ENCODE data around the gene SLC48A1. TPM values are rescaled to one million over a fixed set of nuclear protein-coding genes. Genes with fewer than 3 reads are reported as not detected.

SLC48A1 gene
- total and polyA plus RNA-seq, 3 experiments from 2014 or later = 9.1 to 11.5 (median 10.9) TPM

GRCh38 chr12:47775100-47775911, 2.3 kb downstream of the SLC48A1 start:
- Mint-ChIP-seq H3K4me1 (peaks cover 20 to 29% (median 22%) of the 10 kb centered on the region in 3 donors), H3K36me3 (peaks cover 0 to 2% (median 0%) of the 10 kb centered on the region in 3 donors), H3K27ac (peak overlapping the region in 1 of 8 donors; percentile 27), H3K9me3 (no peaks in the 10 kb centered on the region), H3K27me3 (peaks cover 0 to 4% of the 10 kb centered on the region in 2 donors), H3K4me3 (peak overlapping the region in 6 of 7 donors; percentile 13 to 84 (median 68))
- POLR2A ChIA-PET = no interaction called here
- H3K4me3 ChIP-seq (ENCODE audit: low read length) = no peak overlapping the region
- H3K27ac ChIP-seq (ENCODE audit: low read depth, low read length) = peak overlapping the region; percentile 74
- CTCF ChIA-PET = interaction anchor here (1.2 to 19.1 kb wide), 6 partner anchors 8 to 188 kb away, joined by 3 to 414 read pairs (median 90); partner anchors contain the start of gene TMEM106C
- H3K4me1 ChIP-seq (ENCODE audit: insufficient read depth, low read length) = peaks cover 21% of the 10 kb centered on the region
- H3K36me3 ChIP-seq (ENCODE audit: insufficient read depth, low read length) = no peaks in the 10 kb centered on the region
- no peaks in the 10 kb centered on the region for H3K9me3 ChIP-seq (ENCODE audit: low read length)
- no peak for DNase-seq
- no peaks in the 10 kb centered on the region for H3K27me3 ChIP-seq (ENCODE audit: insufficient read depth, low read length, poor library complexity, severe bottlenecking)

- Mint-ChIP-seq H3K27me3 (peaks cover 0 to 4% of the 10 kb centered on the region in 2 donors), H3K9me3 (no peaks in the 10 kb centered on the region), H3K27ac (peak overlapping the region in 1 of 8 donors; percentile 38), H3K4me3 (peak overlapping the region in 2 of 7 donors; percentile 71 to 75), H3K36me3 (peaks cover 0 to 4% (median 0%) of the 10 kb centered on the region in 3 donors), H3K4me1 (peaks cover 20 to 29% (median 22%) of the 10 kb centered on the region in 3 donors)
- Histone ChIP-seq H3K4me3 (ENCODE audit: low read length) (no peak overlapping the region), H3K36me3 (ENCODE audit: insufficient read depth, low read length) (no peaks in the 10 kb centered on the region), H3K27ac (ENCODE audit: low read depth, low read length) (peak overlapping the region; percentile 74), H3K27me3 (ENCODE audit: insufficient read depth, low read length, poor library complexity, severe bottlenecking) (no peaks in the 10 kb centered on the region), H3K9me3 (ENCODE audit: low read length) (no peaks in the 10 kb centered on the region), H3K4me1 (ENCODE audit: insufficient read depth, low read length) (peaks cover 21% of the 10 kb centered on the region)
- POLR2A ChIA-PET = interaction anchor here (0.7 kb wide), 1 partner anchor 61 kb away, joined by 3 read pairs; no protein-coding TSS in a partner anchor
- CTCF ChIA-PET = interaction anchor here (0.7 to 19.1 kb wide), 11 partner anchors 9 to 187 kb away, joined by 3 to 414 read pairs (median 8); partner anchors contain the start of genes RAPGEF3 and TMEM106C
- DNase-seq = no peak
Measured at GRCh38 chr12:47776471-47777143, 3.6 kb downstream of the SLC48A1 start.

DNA sequence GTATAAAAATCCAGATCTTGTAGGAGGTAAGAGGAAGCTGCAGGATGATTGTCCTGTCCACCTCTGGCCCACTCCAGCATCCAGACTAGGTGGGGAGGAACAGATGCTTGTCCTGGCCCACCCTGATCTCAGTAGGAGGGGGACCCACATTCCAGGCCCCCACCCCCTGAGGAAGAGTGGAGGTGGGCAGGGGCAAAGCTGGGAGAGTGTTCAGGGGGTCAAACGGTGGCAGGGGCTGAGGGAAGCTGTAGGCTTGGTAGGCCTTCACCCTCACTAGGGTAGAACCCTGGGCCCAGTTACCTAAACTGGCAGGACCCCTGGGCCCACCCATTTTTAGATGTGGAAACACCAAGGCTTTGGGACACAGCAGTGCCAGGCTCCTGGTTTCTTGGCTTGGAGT, 4.1 kb downstream of the SLC48A1 start:
- Histone ChIP-seq H3K27ac (ENCODE audit: low read depth, low read length) (peak overlapping the region; percentile 74), H3K4me3 (ENCODE audit: low read length) (no peak overlapping the region), H3K36me3 (ENCODE audit: insufficient read depth, low read length) (no peaks in the 10 kb centered on the region), H3K4me1 (ENCODE audit: insufficient read depth, low read length) (peaks cover 21% of the 10 kb centered on the region), H3K27me3 (ENCODE audit: insufficient read depth, low read length, poor library complexity, severe bottlenecking) (no peaks in the 10 kb centered on the region), H3K9me3 (ENCODE audit: low read length) (no peaks in the 10 kb centered on the region)
- Mint-ChIP-seq H3K4me3 (peak overlapping the region in 1 of 7 donors; percentile 15), H3K27ac (peak overlapping the region in 1 of 8 donors; percentile 19), H3K27me3 (peaks cover 0 to 4% of the 10 kb centered on the region in 2 donors), H3K4me1 (peaks cover 20 to 29% (median 22%) of the 10 kb centered on the region in 3 donors), H3K36me3 (peaks cover 0 to 4% (median 0%) of the 10 kb centered on the region in 3 donors), H3K9me3 (no peaks in the 10 kb centered on the region)
- ChIA-PET POLR2A (interaction anchor here (0.6 kb wide), 1 partner anchor 36 kb away, joined by 3 read pairs; no protein-coding TSS in a partner anchor), CTCF (interaction anchor here (0.7 to 19.1 kb wide), 12 partner anchors 10 to 126 kb away, joined by 3 to 414 read pairs (median 10); partner anchors contain the start of genes RAPGEF3 and RPAP3)
- DNase-seq = no peak

DNA sequence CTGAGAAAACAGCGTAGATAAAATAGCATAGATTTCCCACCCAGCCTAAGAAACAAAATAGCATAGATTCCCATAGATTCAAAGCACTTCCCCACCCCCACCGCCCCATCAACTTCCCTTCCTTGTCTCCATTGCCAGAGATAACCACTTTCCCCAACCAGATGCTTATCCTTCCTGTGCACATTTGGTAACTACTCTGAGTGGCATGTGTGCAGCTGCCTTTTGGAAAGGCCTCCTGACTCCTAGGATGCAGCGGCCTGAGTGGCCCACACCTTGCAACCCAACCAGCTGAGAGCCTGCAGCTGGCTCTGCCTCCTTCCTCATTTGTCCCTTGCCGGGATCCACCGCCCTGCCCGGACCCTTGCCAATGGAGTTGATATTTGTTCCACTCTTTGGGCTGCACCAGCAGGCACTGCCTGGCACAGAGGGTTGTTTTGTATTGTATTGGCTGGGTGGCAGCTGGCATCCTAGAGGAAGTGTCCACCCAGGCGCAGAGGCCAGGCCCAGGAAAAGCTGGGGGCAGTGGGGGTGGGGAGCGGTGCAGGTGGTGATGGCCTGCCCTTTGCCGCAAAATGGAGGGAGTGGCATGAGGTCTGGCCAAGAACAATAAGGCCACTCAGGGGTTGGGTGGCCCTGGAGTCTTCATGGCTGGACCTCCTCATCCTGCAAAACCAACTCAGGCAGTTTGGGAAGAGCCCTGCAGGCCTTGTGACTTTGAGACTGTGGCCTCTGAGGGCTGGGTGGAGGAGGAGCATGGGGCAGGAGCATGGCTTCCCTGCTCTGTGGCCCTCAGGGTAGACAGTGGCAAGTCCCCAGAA, 4.9 kb downstream of the SLC48A1 start:
- POLR2A ChIA-PET = interaction anchor here (0.6 kb wide), 1 partner anchor 35 kb away, joined by 3 read pairs; no protein-coding TSS in a partner anchor
- Histone ChIP-seq H3K4me1 (ENCODE audit: insufficient read depth, low read length) (peaks cover 16% of the 10 kb centered on the region), H3K27me3 (ENCODE audit: insufficient read depth, low read length, poor library complexity, severe bottlenecking) (no peaks in the 10 kb centered on the region), H3K4me3 (ENCODE audit: low read length) (no peak overlapping the region), H3K9me3 (ENCODE audit: low read length) (no peaks in the 10 kb centered on the region), H3K36me3 (ENCODE audit: insufficient read depth, low read length) (no peaks in the 10 kb centered on the region), H3K27ac (ENCODE audit: low read depth, low read length) (no peak overlapping the region)
- CTCF ChIA-PET = interaction anchor here (0.7 to 19.1 kb wide), 17 partner anchors 10 to 72 kb away, joined by 3 to 414 read pairs (median 7); partner anchors contain the start of genes RAPGEF3 and RPAP3
- DNase-seq = no peak
- Mint-ChIP-seq H3K4me1 (peaks cover 16 to 24% (median 17%) of the 10 kb centered on the region in 3 donors), H3K27me3 (no peaks in the 10 kb centered on the region), H3K27ac (no peak overlapping the region), H3K4me3 (peak overlapping the region in 1 of 7 donors; percentile 15), H3K9me3 (no peaks in the 10 kb centered on the region), H3K36me3 (peaks cover 0 to 7% (median 0%) of the 10 kb centered on the region in 3 donors)

DNA sequence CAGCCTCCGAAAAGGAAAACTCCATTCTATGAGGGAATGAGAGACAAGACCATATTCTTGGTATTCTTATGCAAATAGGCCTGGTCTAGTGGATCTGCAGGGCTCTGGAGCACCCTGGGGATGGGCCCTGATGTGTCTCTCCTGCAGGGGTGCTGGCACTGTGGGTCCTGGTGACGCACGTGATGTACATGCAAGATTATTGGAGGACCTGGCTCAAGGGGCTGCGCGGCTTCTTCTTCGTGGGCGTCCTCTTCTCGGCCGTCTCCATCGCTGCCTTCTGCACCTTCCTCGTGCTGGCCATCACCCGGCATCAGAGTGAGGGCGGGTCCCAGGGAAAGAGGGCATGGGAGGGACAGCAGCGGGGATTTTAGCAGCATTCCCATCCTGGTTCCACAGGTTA, 5.8 kb downstream of the SLC48A1 start:
- Histone ChIP-seq H3K9me3 (ENCODE audit: low read length) (no peaks in the 10 kb centered on the region), H3K27me3 (ENCODE audit: insufficient read depth, low read length, poor library complexity, severe bottlenecking) (no peaks in the 10 kb centered on the region), H3K27ac (ENCODE audit: low read depth, low read length) (no peak overlapping the region), H3K4me1 (ENCODE audit: insufficient read depth, low read length) (peaks cover 13% of the 10 kb centered on the region), H3K4me3 (ENCODE audit: low read length) (no peak overlapping the region), H3K36me3 (ENCODE audit: insufficient read depth, low read length) (no peaks in the 10 kb centered on the region)
- ChIA-PET POLR2A (interaction anchor here (0.5 kb wide), 1 partner anchor 75 kb away, joined by 5 read pairs; no protein-coding TSS in a partner anchor), CTCF (interaction anchor here (0.8 to 19.1 kb wide), 16 partner anchors 9 to 129 kb away, joined by 3 to 414 read pairs (median 6); partner anchors contain the start of gene RAPGEF3)
- Mint-ChIP-seq H3K27me3 (no peaks in the 10 kb centered on the region), H3K36me3 (peaks cover 0 to 16% (median 0%) of the 10 kb centered on the region in 3 donors), H3K27ac (peak overlapping the region in 1 of 8 donors; percentile 8), H3K9me3 (no peaks in the 10 kb centered on the region), H3K4me1 (peaks cover 13 to 20% (median 14%) of the 10 kb centered on the region in 3 donors), H3K4me3 (peak overlapping the region in 1 of 7 donors; percentile 75)
- DNase-seq = no peak

DNA sequence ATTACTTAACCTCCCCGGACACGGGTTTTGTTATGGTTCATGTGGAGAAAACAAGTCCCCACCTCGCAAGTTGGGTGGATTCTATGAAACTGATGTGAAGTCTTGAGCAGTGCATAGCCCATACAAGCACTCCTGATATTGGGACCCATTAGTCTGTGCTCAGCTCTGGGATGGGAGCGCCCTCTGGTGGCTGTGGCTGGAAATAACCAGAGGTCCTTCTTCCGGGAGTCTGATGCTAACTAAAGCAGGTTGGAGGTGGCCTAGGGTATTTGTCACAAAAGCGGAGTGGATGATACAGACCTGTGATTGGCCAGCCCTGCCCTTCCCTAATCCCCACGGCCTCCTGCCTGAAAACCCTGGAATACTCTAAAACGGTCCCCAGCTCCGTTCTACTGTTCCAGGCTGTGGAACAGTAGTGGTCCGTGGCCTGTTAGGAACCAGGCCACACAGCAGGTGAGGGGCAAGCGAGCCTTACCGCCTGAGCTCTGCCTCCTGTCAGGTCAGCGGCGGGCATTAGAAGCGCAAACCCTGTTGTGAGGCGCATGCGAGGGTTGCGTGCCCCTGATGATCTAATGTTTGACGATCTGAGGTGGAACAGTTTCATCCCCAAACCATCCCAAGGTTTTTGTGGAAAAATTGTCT, 6.4 kb downstream of the SLC48A1 start:
- H3K4me3 ChIP-seq (ENCODE audit: low read length) = no peak overlapping the region
- Mint-ChIP-seq H3K27ac (peak overlapping the region in 5 of 8 donors; percentile 8 to 66 (median 39)), H3K4me3 (peak overlapping the region in 1 of 7 donors; percentile 75), H3K27me3 (no peaks in the 10 kb centered on the region), H3K9me3 (no peaks in the 10 kb centered on the region), H3K36me3 (peaks cover 0 to 21% (median 0%) of the 10 kb centered on the region in 3 donors), H3K4me1 (peaks cover 7 to 15% (median 9%) of the 10 kb centered on the region in 3 donors)
- H3K9me3 ChIP-seq (ENCODE audit: low read length) = no peaks in the 10 kb centered on the region
- H3K4me1 ChIP-seq (ENCODE audit: insufficient read depth, low read length) = peaks cover 8% of the 10 kb centered on the region
- ChIA-PET CTCF (interaction anchor here (0.8 to 19.1 kb wide), 15 partner anchors 9 to 130 kb away, joined by 3 to 414 read pairs (median 7); partner anchors contain the start of gene RAPGEF3), POLR2A (interaction anchor here (0.5 to 0.7 kb wide), 2 partner anchors 56 to 75 kb away, joined by 5 to 8 read pairs; no protein-coding TSS in a partner anchor)
- no peak overlapping the region for H3K27ac ChIP-seq (ENCODE audit: low read depth, low read length)
- no peaks in the 10 kb centered on the region for H3K36me3 ChIP-seq (ENCODE audit: insufficient read depth, low read length)
- no peaks in the 10 kb centered on the region for H3K27me3 ChIP-seq (ENCODE audit: insufficient read depth, low read length, poor library complexity, severe bottlenecking)
- peak; percentile 77 to 92 (median 85) for DNase-seq
